Activated T-cell treated with anti-CD3 and anti-CD28 coated beads, Interleukin-2, amount 50 U/mL, for 72 hours (primary cell): ENCODE results near the gene LSM11. TPM values are rescaled to one million over a fixed set of nuclear protein-coding genes. Genes with fewer than 3 reads are reported as not detected.

Experiments used
- ATAC-seq, 2 donors: fragments of 150-1000 bp; cut with Tn5 transposase; replicated peaks in 1 of 2; 2 replicates each; pipeline ENCODE4 v1.10.0; 2021; ENCODE audit warnings: moderate library complexity in 2 of 2, mild to moderate bottlenecking in 1 of 2
- DNase-seq, 2 donors: peaks; one replicate each; pipeline ENCODE4 v3.0.0; 2021 to 2022; ENCODE audit warnings: mixed read lengths in 1 of 2
- H3K27ac Mint-ChIP-seq: one replicate; pipeline ENCODE4 v1.8.0; 2022; ENCODE audit warnings: mild to moderate bottlenecking, moderate library complexity, mixed read lengths
- H3K27me3 Mint-ChIP-seq: one replicate; pipeline ENCODE4 v1.8.0; 2022; ENCODE audit warnings: low read depth, mixed read lengths
- H3K36me3 Mint-ChIP-seq, 2 donors: one replicate each; pipeline ENCODE4 v1.8.0; 2022; ENCODE audit warnings: mixed read lengths in 2 of 2, mild to moderate bottlenecking in 1 of 2; ENCODE audit not compliant: insufficient read depth in 2 of 2
- H3K4me1 Mint-ChIP-seq: one replicate; pipeline ENCODE4 v1.8.0; 2022; ENCODE audit warnings: low read depth, mixed read lengths
- H3K4me3 Mint-ChIP-seq, 2 donors: one replicate each; pipeline ENCODE4 v1.8.0; 2022; ENCODE audit warnings: mild to moderate bottlenecking in 2 of 2, mixed read lengths in 2 of 2, moderate library complexity in 2 of 2
- H3K9me3 Mint-ChIP-seq, 2 donors: one replicate each; pipeline ENCODE4 v1.8.0; 2022; ENCODE audit warnings: mixed read lengths in 2 of 2
- total RNA-seq, 2 donors: library from RNA; stranded (reverse); gene quantifications; one replicate each; pipeline ENCODE4 v1.2.3, GENCODE V29; 2022

LSM11 gene
- total RNA-seq, 2 donors from 2014 or later: 6.7 to 7.4 TPM

DNA sequence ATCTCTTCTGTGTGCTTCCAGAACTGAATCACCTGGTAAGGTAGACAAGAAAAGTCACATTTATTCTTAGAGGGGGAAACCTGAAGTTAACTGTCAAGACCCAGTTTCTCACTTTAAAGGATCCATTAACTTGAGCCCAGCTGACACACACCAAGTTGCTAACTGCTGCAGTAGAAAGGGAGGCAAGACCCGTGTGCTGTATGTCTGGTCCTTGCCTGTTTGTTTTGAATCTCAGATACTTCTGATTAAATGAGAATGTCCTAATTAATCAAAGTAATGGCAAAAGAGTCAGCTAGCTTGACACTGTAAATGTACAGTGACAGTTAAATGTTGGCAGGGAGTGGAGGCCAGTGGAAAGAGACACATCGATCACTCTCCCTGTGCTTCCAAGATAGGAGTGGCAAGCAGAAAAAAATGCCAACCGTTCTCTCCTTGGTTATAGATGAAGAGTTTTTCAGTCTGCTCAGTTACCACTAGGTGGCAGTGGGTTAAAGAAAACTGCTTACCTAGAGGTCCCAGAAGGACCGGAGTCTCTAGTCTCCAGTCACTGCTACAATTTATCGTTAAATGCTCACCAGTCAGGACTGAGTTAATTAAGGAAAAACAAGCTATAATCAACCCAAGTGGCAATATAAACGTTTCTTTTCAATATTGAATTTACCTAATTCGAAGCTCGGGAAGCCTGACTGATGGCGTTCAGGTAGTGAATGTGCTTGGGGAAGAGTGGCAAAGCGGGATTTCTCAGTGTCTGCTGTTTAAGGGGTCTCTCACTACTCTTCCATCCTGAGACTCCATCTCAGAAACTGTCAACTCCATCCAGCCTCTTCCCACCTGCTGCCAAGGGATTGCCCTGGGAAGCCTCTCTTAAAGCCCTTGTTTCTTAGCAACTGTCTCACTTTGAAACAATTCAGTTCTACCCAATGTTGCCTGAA lies 18.4 kb downstream of the LSM11 start:
- H3K4me1 Mint-ChIP-seq: peaks cover 13% of the 10 kb centered on the region
- no peaks in the 10 kb centered on the region for H3K36me3 Mint-ChIP-seq
- H3K4me3 Mint-ChIP-seq: no peak overlapping the region
- ATAC-seq (peak; percentile 77 to 79), DNase-seq (peak; percentile 14 to 31)
- H3K27ac Mint-ChIP-seq: no peak overlapping the region
- H3K27me3 Mint-ChIP-seq: no peaks in the 10 kb centered on the region
- H3K9me3 Mint-ChIP-seq: no peaks in the 10 kb centered on the region

DNA sequence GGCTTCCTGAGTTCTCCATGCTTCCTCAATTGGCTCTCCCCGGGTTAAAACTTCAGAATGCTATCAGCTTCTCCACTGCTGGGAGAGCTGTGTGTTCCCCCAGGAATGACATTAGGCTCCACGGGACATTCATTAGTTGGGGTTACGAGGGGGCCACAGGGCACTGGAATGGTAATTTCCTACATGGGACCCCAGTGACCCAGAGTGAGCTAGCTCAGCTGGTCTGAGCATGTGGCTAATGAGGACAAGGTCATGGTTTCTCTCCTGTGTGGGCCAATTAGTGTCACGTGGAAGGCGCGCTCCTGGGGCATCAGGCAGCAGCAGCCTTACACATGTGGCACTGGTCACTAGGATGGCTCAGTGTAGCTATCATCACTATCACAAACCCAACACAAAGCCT lies 21.0 kb downstream of the LSM11 start:
- H3K4me3 Mint-ChIP-seq: no peak overlapping the region
- DNase-seq (no peak), ATAC-seq (no peak)
- no peak overlapping the region for H3K27ac Mint-ChIP-seq
- H3K9me3 Mint-ChIP-seq: no peaks in the 10 kb centered on the region
- no peaks in the 10 kb centered on the region for H3K27me3 Mint-ChIP-seq
- H3K4me1 Mint-ChIP-seq: no peaks in the 10 kb centered on the region
- no peaks in the 10 kb centered on the region for H3K36me3 Mint-ChIP-seq

DNA sequence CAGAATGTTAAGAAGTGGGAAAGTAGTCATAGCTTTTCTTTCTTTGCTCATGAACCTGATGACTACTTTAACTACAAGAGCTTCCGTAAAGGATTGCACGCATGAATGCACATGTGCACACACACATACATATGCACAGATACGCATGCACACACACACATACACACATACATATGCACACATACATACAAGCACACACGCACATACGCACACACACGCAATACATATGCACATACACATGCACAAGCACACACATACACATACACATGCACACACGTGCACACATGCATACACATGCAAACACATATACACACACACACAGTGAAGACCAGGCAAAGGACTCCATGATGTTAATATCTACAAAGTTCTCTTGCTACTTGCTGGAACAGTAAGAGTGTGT lies 22.9 kb downstream of the LSM11 start:
- H3K4me1 Mint-ChIP-seq: no peaks in the 10 kb centered on the region
- DNase-seq (no peak), ATAC-seq (no peak)
- no peaks in the 10 kb centered on the region for H3K27me3 Mint-ChIP-seq
- H3K27ac Mint-ChIP-seq: no peak overlapping the region
- no peak overlapping the region for H3K4me3 Mint-ChIP-seq
- H3K9me3 Mint-ChIP-seq: no peaks in the 10 kb centered on the region
- no peaks in the 10 kb centered on the region for H3K36me3 Mint-ChIP-seq

DNA sequence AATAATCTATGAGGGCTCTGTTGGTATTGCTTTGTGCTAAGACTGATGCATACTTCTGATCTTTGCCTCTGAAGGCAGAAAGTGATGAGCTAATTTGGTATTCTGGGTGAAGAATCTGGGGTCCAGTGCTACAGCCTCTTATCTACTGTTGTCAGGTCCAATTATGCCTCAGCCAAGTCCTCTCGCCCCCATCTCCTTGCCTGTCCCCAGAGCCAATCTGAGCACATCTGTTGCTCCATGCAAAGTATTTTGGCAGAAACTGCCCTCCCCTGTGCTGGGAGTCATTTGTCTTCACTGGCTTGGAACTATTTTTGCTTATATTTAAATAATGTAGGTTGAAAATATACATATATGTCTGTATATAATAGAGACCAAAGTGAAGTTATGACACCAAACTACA lies 23.4 kb downstream of the LSM11 start:
- Mint-ChIP-seq H3K36me3 (no peaks in the 10 kb centered on the region), H3K9me3 (no peaks in the 10 kb centered on the region), H3K27me3 (no peaks in the 10 kb centered on the region), H3K4me3 (no peak overlapping the region), H3K4me1 (no peaks in the 10 kb centered on the region), H3K27ac (no peak overlapping the region)
- DNase-seq (no peak), ATAC-seq (no peak)

DNA sequence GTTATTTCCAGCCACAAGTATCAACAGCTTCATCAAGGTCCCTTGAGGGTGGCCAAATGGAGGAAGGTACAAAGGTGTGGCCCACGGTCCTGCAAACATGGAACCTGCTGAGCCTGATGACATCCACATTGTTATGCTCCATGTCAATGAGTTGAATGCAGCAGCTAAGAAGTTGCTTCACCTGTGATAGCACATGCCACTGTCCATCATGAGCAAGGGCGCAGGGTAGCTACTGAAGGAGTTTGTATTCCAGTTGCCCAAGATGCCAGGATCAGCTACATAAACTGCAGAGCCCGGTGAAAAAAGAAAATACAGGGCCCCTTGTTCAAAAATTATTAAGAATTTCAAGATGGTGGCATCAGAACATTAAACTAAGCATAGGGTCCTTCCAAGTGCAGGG lies 24.2 kb downstream of the LSM11 start:
- DNase-seq (no peak), ATAC-seq (no peak)
- Mint-ChIP-seq H3K4me3 (no peak overlapping the region), H3K4me1 (no peaks in the 10 kb centered on the region), H3K27ac (no peak overlapping the region), H3K9me3 (no peaks in the 10 kb centered on the region), H3K27me3 (no peaks in the 10 kb centered on the region), H3K36me3 (no peaks in the 10 kb centered on the region)

DNA sequence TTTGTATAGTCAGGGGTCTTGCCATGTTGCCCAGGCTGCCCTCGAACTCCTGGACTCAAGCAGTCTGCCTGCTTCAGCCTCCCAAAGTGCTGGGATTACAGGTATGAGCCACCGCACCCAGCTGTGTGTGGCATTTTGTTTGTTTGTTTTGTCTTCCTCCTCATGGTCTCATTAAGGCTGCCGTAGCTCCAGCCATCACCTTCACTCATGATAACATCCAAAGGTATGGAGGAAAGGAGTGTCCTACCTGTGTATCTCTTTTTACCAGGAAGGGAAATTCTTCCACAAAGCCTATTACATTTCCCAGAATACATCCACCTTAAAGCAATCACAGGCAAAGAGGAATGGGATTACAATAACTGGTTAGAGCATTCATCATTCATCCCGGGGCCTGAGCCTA lies 27.2 kb downstream of the LSM11 start:
- no peak overlapping the region for H3K4me3 Mint-ChIP-seq
- H3K36me3 Mint-ChIP-seq: no peaks in the 10 kb centered on the region
- H3K27me3 Mint-ChIP-seq: no peaks in the 10 kb centered on the region
- ATAC-seq: no peak
- H3K27ac Mint-ChIP-seq: no peak overlapping the region
- H3K9me3 Mint-ChIP-seq: no peaks in the 10 kb centered on the region
- DNase-seq: no peak
- no peaks in the 10 kb centered on the region for H3K4me1 Mint-ChIP-seq

DNA sequence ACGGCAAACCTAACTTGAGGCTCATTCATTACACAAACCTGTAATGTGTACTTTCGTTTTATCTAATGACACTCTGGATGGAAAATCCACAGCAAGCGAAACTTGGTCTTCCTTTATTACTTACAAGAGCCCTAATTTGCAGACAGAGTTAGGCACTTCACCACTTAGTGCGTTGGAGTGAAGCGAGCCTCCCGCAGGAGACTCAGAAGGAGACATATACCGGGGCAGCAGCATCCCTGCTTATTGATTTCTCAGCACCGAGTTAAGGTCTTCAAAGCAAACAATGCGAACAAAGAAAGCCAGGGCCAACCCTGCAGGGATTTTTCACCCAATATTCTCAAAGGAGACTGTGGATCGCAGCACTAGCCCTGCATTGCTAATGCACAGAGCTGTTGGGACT lies 28.6 kb downstream of the LSM11 start:
- Mint-ChIP-seq H3K27me3 (no peaks in the 10 kb centered on the region), H3K27ac (no peak overlapping the region), H3K4me1 (no peaks in the 10 kb centered on the region), H3K4me3 (peak overlapping the region in 1 of 2 donors; percentile 52), H3K9me3 (no peaks in the 10 kb centered on the region), H3K36me3 (no peaks in the 10 kb centered on the region)
- DNase-seq: peak in 1 of 2 donors; percentile 10
- ATAC-seq: peak; percentile 50 to 81

DNA sequence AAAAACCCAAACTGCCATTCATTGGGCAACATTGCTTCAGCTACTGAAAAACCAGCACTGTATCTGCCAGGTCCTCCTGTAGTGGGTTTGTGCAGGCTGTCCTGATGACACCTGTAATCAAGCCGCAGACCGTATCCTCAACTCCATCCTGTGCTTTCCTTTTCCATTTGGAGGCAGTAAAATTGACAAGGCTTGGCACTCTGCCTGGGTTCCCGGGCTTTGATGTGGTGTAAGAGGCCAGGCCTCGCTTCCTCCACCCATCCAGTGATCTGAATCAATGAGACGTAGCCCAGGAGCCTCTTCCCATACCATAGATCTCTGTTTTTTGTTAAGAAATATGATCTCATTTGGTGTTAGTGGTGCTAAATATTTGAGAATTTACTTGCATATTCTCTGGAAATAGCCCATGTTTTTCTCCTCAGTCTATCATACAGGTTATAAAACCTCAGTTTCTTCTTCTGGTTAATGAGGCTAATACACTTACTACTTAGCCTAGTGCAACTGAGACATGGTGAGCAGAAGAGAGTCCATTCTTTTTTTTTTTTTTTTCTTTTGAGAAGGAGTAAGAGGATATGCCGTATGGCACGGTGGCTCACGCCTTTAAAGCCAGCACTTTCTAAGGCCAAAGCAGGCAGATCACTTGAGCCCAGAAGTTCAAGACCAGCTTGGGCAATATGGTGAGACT lies 34.8 kb downstream of the LSM11 start:
- no peak overlapping the region for H3K27ac Mint-ChIP-seq
- ATAC-seq (no peak), DNase-seq (no peak)
- H3K4me1 Mint-ChIP-seq: no peaks in the 10 kb centered on the region
- no peaks in the 10 kb centered on the region for H3K9me3 Mint-ChIP-seq
- no peaks in the 10 kb centered on the region for H3K36me3 Mint-ChIP-seq
- H3K27me3 Mint-ChIP-seq: no peaks in the 10 kb centered on the region
- no peak overlapping the region for H3K4me3 Mint-ChIP-seq

DNA sequence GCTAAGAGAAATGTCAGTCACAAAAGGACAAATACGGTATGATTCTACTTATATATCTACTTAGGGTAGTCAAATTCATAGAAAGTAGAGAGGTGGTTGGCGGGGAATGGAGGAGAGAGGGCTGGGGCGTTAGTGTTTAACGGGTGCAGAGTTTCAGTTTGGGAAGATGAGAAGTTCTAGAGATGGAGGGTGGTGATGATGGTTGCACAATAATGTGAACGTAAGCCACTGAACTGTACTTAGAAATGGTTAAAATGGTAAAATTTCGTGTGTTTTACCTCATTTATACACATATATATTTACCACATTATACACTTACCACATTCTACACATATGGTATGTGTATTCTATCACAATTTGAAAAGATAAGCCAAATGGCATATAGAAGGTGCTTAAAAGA lies 35.7 kb downstream of the LSM11 start:
- no peaks in the 10 kb centered on the region for H3K4me1 Mint-ChIP-seq
- no peaks in the 10 kb centered on the region for H3K27me3 Mint-ChIP-seq
- DNase-seq (no peak), ATAC-seq (no peak)
- no peak overlapping the region for H3K27ac Mint-ChIP-seq
- H3K4me3 Mint-ChIP-seq: no peak overlapping the region
- no peaks in the 10 kb centered on the region for H3K9me3 Mint-ChIP-seq
- H3K36me3 Mint-ChIP-seq: no peaks in the 10 kb centered on the region

DNA sequence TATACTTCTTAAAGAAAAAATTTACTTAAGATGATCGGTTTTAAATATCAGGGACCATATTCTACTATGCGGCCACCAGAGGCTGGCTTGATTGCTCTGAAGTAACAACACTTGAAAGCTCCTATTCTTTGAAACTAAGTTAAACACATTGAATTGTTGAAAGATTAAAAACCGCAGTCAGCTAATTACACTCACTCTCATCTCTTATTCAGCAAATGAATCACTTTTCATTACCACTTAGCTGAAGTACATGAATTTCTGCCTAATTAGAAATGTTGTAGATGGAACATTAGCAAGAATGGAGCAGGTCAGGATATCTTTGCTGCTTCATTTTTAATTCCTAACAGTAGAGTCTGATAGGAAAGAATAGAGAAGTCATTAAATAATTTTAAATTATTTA lies 42.3 kb downstream of the LSM11 start:
- no peak for DNase-seq
- Mint-ChIP-seq H3K36me3 (peaks cover 3 to 12% of the 10 kb centered on the region in 2 donors), H3K27me3 (no peaks in the 10 kb centered on the region), H3K4me3 (no peak overlapping the region), H3K4me1 (no peaks in the 10 kb centered on the region), H3K9me3 (no peaks in the 10 kb centered on the region), H3K27ac (no peak overlapping the region)
- no peak for ATAC-seq

DNA sequence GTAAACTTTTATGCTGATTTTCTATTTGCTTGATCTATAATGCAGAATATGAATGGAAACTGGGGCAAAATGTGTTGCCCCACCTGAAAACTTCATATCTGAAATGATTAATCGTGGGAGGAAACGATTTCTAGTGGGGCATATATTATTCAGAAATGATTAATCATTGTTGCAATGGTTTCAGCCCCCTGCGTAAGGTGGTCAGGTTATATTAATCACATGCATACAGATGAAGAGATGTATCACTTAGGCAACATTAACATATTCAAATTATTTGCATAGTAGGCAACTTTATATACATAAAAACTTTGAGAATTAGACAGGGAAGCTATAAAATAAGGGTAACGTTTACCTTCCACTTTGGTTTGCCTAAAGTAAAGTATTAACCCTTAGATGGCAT lies 49.8 kb downstream of the LSM11 start:
- Mint-ChIP-seq H3K27ac (peak overlapping the region; percentile 76), H3K9me3 (no peaks in the 10 kb centered on the region), H3K36me3 (peaks cover 0 to 9% of the 10 kb centered on the region in 2 donors), H3K4me3 (peak overlapping the region in 1 of 2 donors; percentile 50), H3K4me1 (peaks cover 11% of the 10 kb centered on the region), H3K27me3 (no peaks in the 10 kb centered on the region)
- DNase-seq: no peak
- peak; percentile 31 to 33 for ATAC-seq

DNA sequence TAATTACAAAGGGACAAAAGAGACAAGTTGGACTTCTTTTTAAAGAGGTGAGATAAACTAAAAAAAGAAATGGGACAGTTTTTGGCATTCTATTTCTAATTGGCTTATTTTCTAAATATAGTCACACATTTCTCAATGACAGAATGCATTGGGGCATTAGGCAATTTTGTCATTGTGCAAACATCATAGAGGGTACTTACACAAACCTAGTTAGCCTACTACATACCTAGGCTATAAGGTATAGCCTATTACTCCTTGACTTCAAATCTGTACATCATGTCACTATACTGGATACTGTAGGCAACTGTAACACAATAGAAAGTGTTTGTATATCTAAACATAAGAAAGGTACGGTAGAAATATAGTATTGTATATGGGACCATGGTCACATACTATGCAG lies 56.1 kb downstream of the LSM11 start:
- no peaks in the 10 kb centered on the region for H3K27me3 Mint-ChIP-seq
- no peaks in the 10 kb centered on the region for H3K4me1 Mint-ChIP-seq
- DNase-seq (no peak), ATAC-seq (no peak)
- H3K4me3 Mint-ChIP-seq: no peak overlapping the region
- H3K27ac Mint-ChIP-seq: no peak overlapping the region
- H3K36me3 Mint-ChIP-seq: peaks cover 0 to 7% of the 10 kb centered on the region in 2 donors
- no peaks in the 10 kb centered on the region for H3K9me3 Mint-ChIP-seq

DNA sequence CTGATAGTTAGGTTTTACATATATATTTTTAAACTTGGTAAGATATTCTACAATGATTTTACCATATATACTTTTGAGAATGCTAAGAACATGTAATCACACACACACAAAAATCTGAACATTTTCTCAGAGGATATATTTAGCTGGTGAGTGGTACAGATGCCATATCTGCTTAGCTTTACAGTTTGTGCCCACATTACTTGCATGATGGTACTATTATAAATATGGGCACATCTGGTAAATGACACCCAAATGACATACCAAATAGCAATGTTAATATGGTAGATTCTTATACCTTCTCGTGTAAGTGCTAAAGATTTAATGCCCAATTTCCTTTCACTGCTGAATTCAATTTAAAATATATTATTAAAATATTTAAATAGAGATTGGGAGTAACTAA lies 56.6 kb downstream of the LSM11 start:
- Mint-ChIP-seq H3K4me3 (no peak overlapping the region), H3K27me3 (no peaks in the 10 kb centered on the region), H3K9me3 (no peaks in the 10 kb centered on the region), H3K36me3 (peaks cover 0 to 6% of the 10 kb centered on the region in 2 donors), H3K4me1 (no peaks in the 10 kb centered on the region), H3K27ac (no peak overlapping the region)
- ATAC-seq (no peak), DNase-seq (no peak)
